GM21390 (cell line): ENCODE measurements around the gene SLC12A3.

Experiments
- ATAC-seq: cut with Tn5 transposase; IDR thresholded peaks from one replicate; pipeline ENCODE4 v1.9.1; 2021; ENCODE audit not compliant: unreplicated experiment

Gene SLC12A3

GRCh38 chr16:56864960-56865359, at the start of gene SLC12A3:
Gene SLC12A3, plus strand, starts transcription at chr16:56865207. Its CDS starts 29 bp downstream, at chr16:56865236.
- ATAC-seq = no peak

GRCh38 chr16:56815721-56816120, 49.3 kb upstream of the SLC12A3 start:
- ATAC-seq = no peak

GRCh38 chr16:56817056-56817455, 48.0 kb upstream of the SLC12A3 start:
- ATAC-seq = no peak

GRCh38 chr16:56817938-56818337, 47.1 kb upstream of the SLC12A3 start:
- ATAC-seq = no peak

- ATAC-seq = no peak
Observed at GRCh38 chr16:56823081-56823733, 41.8 kb upstream of the SLC12A3 start.

GRCh38 chr16:56824331-56824730, 40.7 kb upstream of the SLC12A3 start:
- no peak for ATAC-seq

- ATAC-seq = no peak
Observed at GRCh38 chr16:56824804-56825203, 40.2 kb upstream of the SLC12A3 start.

GRCh38 chr16:56825826-56826225, 39.2 kb upstream of the SLC12A3 start:
- no peak for ATAC-seq

- ATAC-seq = no peak
Observed at GRCh38 chr16:56828647-56829046, 36.4 kb upstream of the SLC12A3 start.

- ATAC-seq = no peak
Observed at GRCh38 chr16:56830669-56831068, 34.3 kb upstream of the SLC12A3 start.

GRCh38 chr16:56832768-56833167, 32.2 kb upstream of the SLC12A3 start:
- no peak for ATAC-seq

- no peak for ATAC-seq
Observed at GRCh38 chr16:56833243-56833970, 31.6 kb upstream of the SLC12A3 start.

- no peak for ATAC-seq
Observed at GRCh38 chr16:56835320-56835719, 29.7 kb upstream of the SLC12A3 start.

GRCh38 chr16:56836410-56837230, 28.4 kb upstream of the SLC12A3 start:
- no peak for ATAC-seq

- ATAC-seq = no peak
Observed at GRCh38 chr16:56838622-56839337, 26.2 kb upstream of the SLC12A3 start.

- ATAC-seq = no peak
Observed at GRCh38 chr16:56841233-56841632, 23.8 kb upstream of the SLC12A3 start.

- ATAC-seq = no peak
Observed at GRCh38 chr16:56841659-56842058, 23.3 kb upstream of the SLC12A3 start.

- ATAC-seq = no peak
Observed at GRCh38 chr16:56842133-56842532, 22.9 kb upstream of the SLC12A3 start.

- ATAC-seq = no peak
Observed at GRCh38 chr16:56844056-56844455, 21.0 kb upstream of the SLC12A3 start.

GRCh38 chr16:56847173-56847910, 17.7 kb upstream of the SLC12A3 start:
- no peak for ATAC-seq
